ENCODE results near the gene HIVEP1.

- TF ChIP-seq TAF1 (conservative IDR thresholded peaks at IDR 0.05) (no peak), RXRA (IDR thresholded peaks at IDR 0.05) (peak in 1 of 2 donors; percentile 15), CTCF (IDR thresholded peaks at IDR 0.05; ENCODE audit: low read depth, low read length, missing input control) (no peak), GABPA (IDR thresholded peaks at IDR 0.05 in 1 of 2, conservative IDR thresholded peaks at IDR 0.05 in 1 of 2) (no peak), YY1 (IDR thresholded peaks at IDR 0.05) (no peak)
- TF ChIP-seq, protein P1, sequence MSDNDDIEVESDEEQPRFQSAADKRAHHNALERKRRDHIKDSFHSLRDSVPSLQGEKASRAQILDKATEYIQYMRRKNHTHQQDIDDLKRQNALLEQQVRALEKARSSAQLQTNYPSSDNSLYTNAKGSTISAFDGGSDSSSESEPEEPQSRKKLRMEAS (IDR thresholded peaks at IDR 0.05), result no peak
- TF ChIP-seq, protein P2, sequence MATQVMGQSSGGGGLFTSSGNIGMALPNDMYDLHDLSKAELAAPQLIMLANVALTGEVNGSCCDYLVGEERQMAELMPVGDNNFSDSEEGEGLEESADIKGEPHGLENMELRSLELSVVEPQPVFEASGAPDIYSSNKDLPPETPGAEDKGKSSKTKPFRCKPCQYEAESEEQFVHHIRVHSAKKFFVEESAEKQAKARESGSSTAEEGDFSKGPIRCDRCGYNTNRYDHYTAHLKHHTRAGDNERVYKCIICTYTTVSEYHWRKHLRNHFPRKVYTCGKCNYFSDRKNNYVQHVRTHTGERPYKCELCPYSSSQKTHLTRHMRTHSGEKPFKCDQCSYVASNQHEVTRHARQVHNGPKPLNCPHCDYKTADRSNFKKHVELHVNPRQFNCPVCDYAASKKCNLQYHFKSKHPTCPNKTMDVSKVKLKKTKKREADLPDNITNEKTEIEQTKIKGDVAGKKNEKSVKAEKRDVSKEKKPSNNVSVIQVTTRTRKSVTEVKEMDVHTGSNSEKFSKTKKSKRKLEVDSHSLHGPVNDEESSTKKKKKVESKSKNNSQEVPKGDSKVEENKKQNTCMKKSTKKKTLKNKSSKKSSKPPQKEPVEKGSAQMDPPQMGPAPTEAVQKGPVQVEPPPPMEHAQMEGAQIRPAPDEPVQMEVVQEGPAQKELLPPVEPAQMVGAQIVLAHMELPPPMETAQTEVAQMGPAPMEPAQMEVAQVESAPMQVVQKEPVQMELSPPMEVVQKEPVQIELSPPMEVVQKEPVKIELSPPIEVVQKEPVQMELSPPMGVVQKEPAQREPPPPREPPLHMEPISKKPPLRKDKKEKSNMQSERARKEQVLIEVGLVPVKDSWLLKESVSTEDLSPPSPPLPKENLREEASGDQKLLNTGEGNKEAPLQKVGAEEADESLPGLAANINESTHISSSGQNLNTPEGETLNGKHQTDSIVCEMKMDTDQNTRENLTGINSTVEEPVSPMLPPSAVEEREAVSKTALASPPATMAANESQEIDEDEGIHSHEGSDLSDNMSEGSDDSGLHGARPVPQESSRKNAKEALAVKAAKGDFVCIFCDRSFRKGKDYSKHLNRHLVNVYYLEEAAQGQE (IDR thresholded peaks at IDR 0.05), result no peak
- TF ChIP-seq, protein P3, sequence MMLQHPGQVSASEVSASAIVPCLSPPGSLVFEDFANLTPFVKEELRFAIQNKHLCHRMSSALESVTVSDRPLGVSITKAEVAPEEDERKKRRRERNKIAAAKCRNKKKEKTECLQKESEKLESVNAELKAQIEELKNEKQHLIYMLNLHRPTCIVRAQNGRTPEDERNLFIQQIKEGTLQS (IDR thresholded peaks at IDR 0.05), result no peak
Measured at GRCh38 chr6:12162213-12162612, 150.1 kb downstream of the HIVEP1 start.
